ENCODE measurements around the gene ZP1.
"Not testable (repeated sequence)": the region's sequence is repeated elsewhere in the genome, so short reads cannot be mapped to it uniquely, and the experiment has no call there.

The ZP1 gene

GRCh38 chr11:60902625-60903024 is 35.3 kb downstream of the ZP1 start:
- no peak for TF ChIP-seq YY1 (IDR thresholded peaks at IDR 0.05; ENCODE audit: insufficient read depth, insufficient read length)
- TF ChIP-seq SUZ12 (IDR thresholded peaks at IDR 0.05; ENCODE audit: extremely low read depth, insufficient read depth, insufficient read length) = no peak
- TF ChIP-seq ZNF274 (IDR thresholded peaks at IDR 0.05; ENCODE audit: low read depth, low read length) = no peak
- Histone ChIP-seq H3K9ac (ENCODE audit: insufficient read length, low read depth) (no peak overlapping the region), H3K4me1 (ENCODE audit: insufficient read depth, insufficient read length) (no peaks in the 10 kb centered on the region), H3K36me3 (ENCODE audit: insufficient read depth, insufficient read length, low read length) (peaks cover 78% of the 10 kb centered on the region), H3K9me3 (ENCODE audit: insufficient read depth, low read length) (no peaks in the 10 kb centered on the region), H3K4me3 (ENCODE audit: insufficient read length, low read depth) (no peak overlapping the region), H3K27me3 (ENCODE audit: insufficient read depth, insufficient read length) (peaks cover 6% of the 10 kb centered on the region)
- DNase-seq (ENCODE audit: low read depth, low spot score) = no peak

GRCh38 chr11:60905047-60905446 is 37.7 kb downstream of the ZP1 start:
- DNase-seq (ENCODE audit: low read depth, low spot score) = no peak
- Histone ChIP-seq H3K4me1 (ENCODE audit: insufficient read depth, insufficient read length) (no peaks in the 10 kb centered on the region), H3K9ac (ENCODE audit: insufficient read length, low read depth) (peak overlapping the region; percentile 97), H3K36me3 (ENCODE audit: insufficient read depth, insufficient read length, low read length) (peaks cover 55% of the 10 kb centered on the region), H3K4me3 (ENCODE audit: insufficient read length, low read depth) (peak overlapping the region; percentile 92), H3K9me3 (ENCODE audit: insufficient read depth, low read length) (no peaks in the 10 kb centered on the region), H3K27me3 (ENCODE audit: insufficient read depth, insufficient read length) (peaks cover 31% of the 10 kb centered on the region)
- TF ChIP-seq SUZ12 (IDR thresholded peaks at IDR 0.05; ENCODE audit: extremely low read depth, insufficient read depth, insufficient read length) (no peak), ZNF274 (IDR thresholded peaks at IDR 0.05; ENCODE audit: low read depth, low read length) (no peak), YY1 (IDR thresholded peaks at IDR 0.05; ENCODE audit: insufficient read depth, insufficient read length) (no peak)

- no peaks in the 10 kb centered on the region for H3K4me1 ChIP-seq (ENCODE audit: insufficient read depth, insufficient read length)
- TF ChIP-seq SUZ12 (IDR thresholded peaks at IDR 0.05; ENCODE audit: extremely low read depth, insufficient read depth, insufficient read length) (no peak), ZNF274 (IDR thresholded peaks at IDR 0.05; ENCODE audit: low read depth, low read length) (no peak), YY1 (IDR thresholded peaks at IDR 0.05; ENCODE audit: insufficient read depth, insufficient read length) (no peak)
- H3K9ac ChIP-seq (ENCODE audit: insufficient read length, low read depth) = peak overlapping the region; percentile 97
- H3K4me3 ChIP-seq (ENCODE audit: insufficient read length, low read depth) = peak overlapping the region; percentile 92
- no peaks in the 10 kb centered on the region for H3K9me3 ChIP-seq (ENCODE audit: insufficient read depth, low read length)
- H3K36me3 ChIP-seq (ENCODE audit: insufficient read depth, insufficient read length, low read length) = peaks cover 49% of the 10 kb centered on the region
- peaks cover 34% of the 10 kb centered on the region for H3K27me3 ChIP-seq (ENCODE audit: insufficient read depth, insufficient read length)
- DNase-seq (ENCODE audit: low read depth, low spot score) = no peak
Measured at GRCh38 chr11:60905551-60906113, 38.3 kb downstream of the ZP1 start.

- TF ChIP-seq SUZ12 (IDR thresholded peaks at IDR 0.05; ENCODE audit: extremely low read depth, insufficient read depth, insufficient read length) (no peak), ZNF274 (IDR thresholded peaks at IDR 0.05; ENCODE audit: low read depth, low read length) (no peak), YY1 (IDR thresholded peaks at IDR 0.05; ENCODE audit: insufficient read depth, insufficient read length) (no peak)
- Histone ChIP-seq H3K36me3 (ENCODE audit: insufficient read depth, insufficient read length, low read length) (peaks cover 42% of the 10 kb centered on the region), H3K27me3 (ENCODE audit: insufficient read depth, insufficient read length) (peaks cover 40% of the 10 kb centered on the region), H3K4me1 (ENCODE audit: insufficient read depth, insufficient read length) (no peaks in the 10 kb centered on the region), H3K9ac (ENCODE audit: insufficient read length, low read depth) (peak within 1 kb of the TSS; percentile 97), H3K9me3 (ENCODE audit: insufficient read depth, low read length) (no peaks in the 10 kb centered on the region), H3K4me3 (ENCODE audit: insufficient read length, low read depth) (peak within 1 kb of the TSS; percentile 92)
- peak; percentile 96 for DNase-seq (ENCODE audit: low read depth, low spot score)
Measured at GRCh38 chr11:60906132-60906972, 39.0 kb downstream of the ZP1 start, which contains the start of gene PRPF19. TSS of gene PRPF19 (minus strand) at chr11:60906585. CDS start at chr11:60906382, 203 bp downstream.

- Histone ChIP-seq H3K36me3 (ENCODE audit: insufficient read depth, insufficient read length, low read length) (peaks cover 17% of the 10 kb centered on the region), H3K4me3 (ENCODE audit: insufficient read length, low read depth) (no peak overlapping the region), H3K9ac (ENCODE audit: insufficient read length, low read depth) (no peak overlapping the region), H3K4me1 (ENCODE audit: insufficient read depth, insufficient read length) (no peaks in the 10 kb centered on the region), H3K9me3 (ENCODE audit: insufficient read depth, low read length) (no peaks in the 10 kb centered on the region), H3K27me3 (ENCODE audit: insufficient read depth, insufficient read length) (peaks cover 40% of the 10 kb centered on the region)
- no peak for DNase-seq (ENCODE audit: low read depth, low spot score)
- TF ChIP-seq ZNF274 (IDR thresholded peaks at IDR 0.05; ENCODE audit: low read depth, low read length) (no peak), SUZ12 (IDR thresholded peaks at IDR 0.05; ENCODE audit: extremely low read depth, insufficient read depth, insufficient read length) (no peak), YY1 (IDR thresholded peaks at IDR 0.05; ENCODE audit: insufficient read depth, insufficient read length) (no peak)
Measured at GRCh38 chr11:60908803-60909202, 41.5 kb downstream of the ZP1 start.

- not testable (repeated sequence) for H3K9ac ChIP-seq (ENCODE audit: insufficient read length, low read depth); H3K4me3 ChIP-seq (ENCODE audit: insufficient read length, low read depth); DNase-seq (ENCODE audit: low read depth, low spot score); H3K9me3 ChIP-seq (ENCODE audit: insufficient read depth, low read length); H3K36me3 ChIP-seq (ENCODE audit: insufficient read depth, insufficient read length, low read length); H3K4me1 ChIP-seq (ENCODE audit: insufficient read depth, insufficient read length)
- H3K27me3 ChIP-seq (ENCODE audit: insufficient read depth, insufficient read length) = peaks cover 40% of the 10 kb centered on the region
Measured at GRCh38 chr11:60909680-60910280, 42.4 kb downstream of the ZP1 start.

- no peak overlapping the region for H3K9ac ChIP-seq (ENCODE audit: insufficient read length, low read depth)
- H3K4me3 ChIP-seq (ENCODE audit: insufficient read length, low read depth) = no peak overlapping the region
- TF ChIP-seq ZNF274 (IDR thresholded peaks at IDR 0.05; ENCODE audit: low read depth, low read length) (no peak), YY1 (IDR thresholded peaks at IDR 0.05; ENCODE audit: insufficient read depth, insufficient read length) (no peak), SUZ12 (IDR thresholded peaks at IDR 0.05; ENCODE audit: extremely low read depth, insufficient read depth, insufficient read length) (no peak)
- peaks cover 3% of the 10 kb centered on the region for H3K4me1 ChIP-seq (ENCODE audit: insufficient read depth, insufficient read length)
- no peaks in the 10 kb centered on the region for H3K9me3 ChIP-seq (ENCODE audit: insufficient read depth, low read length)
- H3K27me3 ChIP-seq (ENCODE audit: insufficient read depth, insufficient read length) = peaks cover 40% of the 10 kb centered on the region
- H3K36me3 ChIP-seq (ENCODE audit: insufficient read depth, insufficient read length, low read length) = peaks cover 2% of the 10 kb centered on the region
- DNase-seq (ENCODE audit: low read depth, low spot score) = no peak
Measured at GRCh38 chr11:60910281-60910687, 42.9 kb downstream of the ZP1 start.
